B cell (primary cell): Measurements from ENCODE around the gene TET3. TPM values are rescaled to one million over a fixed set of nuclear protein-coding genes. Genes with fewer than 3 reads are reported as not detected.

ENCODE experiments used
- ATAC-seq: fragments of 200-7000 bp; cut with Tn5 transposase; one replicate; pipeline ENCODE4 v1.10.0; 2021; ENCODE audit warnings: low read depth, mild to moderate bottlenecking, moderate number of reproducible peaks, moderate library complexity
- CTCF ChIA-PET: fragments of 350-600 bp; sonication (Branson Sonifier 250); formaldehyde crosslinking; loops from one replicate; lab custom pipeline; 2021; ENCODE audit warnings: antibody characterized with exemption, inconsistent platforms; lab: Charles Lee
- POLR2A ChIA-PET: fragments of 350-600 bp; sonication (Branson Sonifier 250); formaldehyde crosslinking; loops from one replicate; lab custom pipeline; 2021; ENCODE audit warnings: antibody characterized with exemption; lab: Charles Lee
- DNase-seq: peaks from one replicate; pipeline ENCODE4 v3.0.0; 2013
- H2AFZ ChIP-seq: 2 replicates; pipeline ENCODE4 v1.6.1; 2012; ENCODE audit warnings: mild to moderate bottlenecking, low read depth, low read length; ENCODE audit not compliant: insufficient read depth, poor library complexity, severe bottlenecking
- H3K27ac ChIP-seq, 2 donors: 1 replicate in 1 of 2; 2 replicates in 1 of 2; pipeline ENCODE4 v1.5.1; 2012 to 2013; ENCODE audit warnings: low read length in 2 of 2, mild to moderate bottlenecking in 2 of 2, moderate library complexity in 1 of 2
- H3K27me3 ChIP-seq, 4 experiments: fragments of 200-600 bp in 1 of 4; sonication (generic) in 1 of 4; replicated peaks in 1 of 4; 1 replicate in 2 of 4; 2 replicates in 2 of 4; pipeline versions ENCODE4 v1.6.1 to v1.7.0; 2013 to 2016; ENCODE audit warnings: low read length in 3 of 4, mild to moderate bottlenecking in 2 of 4, mixed read lengths in 1 of 4, moderate library complexity in 1 of 4; ENCODE audit not compliant: insufficient read depth in 4 of 4, control insufficient read depth in 3 of 4; ENCODE audit errors: control extremely low read depth in 1 of 4
- H3K36me3 ChIP-seq, 2 experiments: replicated peaks in 1 of 2; 1 replicate in 1 of 2; 2 replicates in 1 of 2; pipeline versions ENCODE4 v1.6.1 to v1.7.1; 2013; ENCODE audit warnings: low read length in 1 of 2; ENCODE audit not compliant: insufficient read depth in 2 of 2, control insufficient read depth in 1 of 2; ENCODE audit errors: control extremely low read depth in 1 of 2, extremely low read depth in 1 of 2
- H3K4me1 ChIP-seq, 2 donors: fragments of 200-600 bp in 1 of 2; sonication (generic) in 1 of 2; 1 replicate in 1 of 2; 2 replicates in 1 of 2; pipeline versions ENCODE4 v1.5.1 to v1.6.1; 2013 to 2017; ENCODE audit warnings: low read length in 2 of 2; ENCODE audit not compliant: control insufficient read depth in 2 of 2, insufficient read depth in 2 of 2
- H3K4me2 ChIP-seq: replicated peaks from 2 replicates; pipeline ENCODE3; 2012; ENCODE audit warnings: mild to moderate bottlenecking, low read depth, low read length; ENCODE audit not compliant: poor library complexity, severe bottlenecking
- H3K4me3 ChIP-seq, 5 experiments: fragments of 200-600 bp in 1 of 5; sonication (generic) in 1 of 5; 1 replicate in 3 of 5; 2 replicates in 2 of 5; pipeline versions ENCODE4 v1.5.1 to v1.7.0; 2011 to 2016; ENCODE audit warnings: low read length in 4 of 5, mild to moderate bottlenecking in 4 of 5, low read depth in 2 of 5, control low read depth in 1 of 5, moderate library complexity in 1 of 5; ENCODE audit not compliant: insufficient read depth in 1 of 5; ENCODE audit errors: control extremely low read depth in 1 of 5, extremely low read depth in 1 of 5
- H3K79me2 ChIP-seq: fragments of 200-600 bp; sonication (generic); one replicate; pipeline ENCODE4 v1.6.0; 2016; ENCODE audit warnings: low read length; ENCODE audit not compliant: control insufficient read depth, insufficient read depth
- H3K9ac ChIP-seq: fragments of 200-600 bp; sonication (generic); 2 replicates; pipeline ENCODE4 v1.6.1; 2017; ENCODE audit warnings: mild to moderate bottlenecking, low read length, moderate library complexity
- H3K9me3 ChIP-seq, 3 donors: one replicate each; pipeline versions ENCODE4 v1.6.1 to v1.7.1; 2013; ENCODE audit warnings: low read length in 2 of 3; ENCODE audit not compliant: control insufficient read depth in 2 of 3, insufficient read depth in 1 of 3; ENCODE audit errors: control extremely low read depth in 1 of 3
- H4K20me1 ChIP-seq: 2 replicates; pipeline ENCODE4 v1.6.0; 2012; ENCODE audit warnings: mild to moderate bottlenecking, low read length; ENCODE audit not compliant: insufficient read depth, control insufficient read depth, poor library complexity, severe bottlenecking
- H3K27ac Mint-ChIP-seq: one replicate; pipeline ENCODE4 v1.8.0; 2021; ENCODE audit warnings: mixed read lengths
- H3K27me3 Mint-ChIP-seq: one replicate; pipeline ENCODE4 v1.8.0; 2021; ENCODE audit warnings: mixed read lengths
- H3K4me1 Mint-ChIP-seq: one replicate; pipeline ENCODE4 v1.8.0; 2021; ENCODE audit warnings: mixed read lengths
- H3K4me3 Mint-ChIP-seq: one replicate; pipeline ENCODE4 v1.8.0; 2021; ENCODE audit warnings: mixed read lengths
- H3K9me3 Mint-ChIP-seq: one replicate; pipeline ENCODE4 v1.8.0; 2022; ENCODE audit warnings: mixed read lengths; ENCODE audit not compliant: insufficient read depth
- EZH2 ChIP-seq: IDR thresholded peaks from 2 replicates; pipeline ENCODE4 v1.6.1; 2012; ENCODE audit warnings: borderline replicate concordance, low read depth, mild to moderate bottlenecking, moderate library complexity, low read length; ENCODE audit not compliant: insufficient read depth, poor library complexity, severe bottlenecking
- WGBS: methylation state at CpG from one replicate; pipeline ENCODE4 v1.1.5; 2013; ENCODE audit warnings: missing lambda C conversion rate; ENCODE audit not compliant: insufficient coverage; 5-methylcytosine and 5-hydroxymethylcytosine counted together
- intact Hi-C: fragments of 100-400 bp; cut with micrococcal nuclease; formaldehyde crosslinking; loops from one replicate; pipeline ENCODE4 v1.10.0; 2022
- polyA plus RNA-seq: library from polyadenylated mRNA; depleted of rRNA; stranded (reverse); fragments of >200 nt; gene quantifications from 2 replicates; pipeline ENCODE4 v1.2.3, GENCODE V29; 2012
- total RNA-seq, 2 donors: library from RNA; stranded (reverse); fragments of 120-200 nt in 1 of 2; gene quantifications; 1 replicate in 1 of 2; 2 replicates in 1 of 2; pipeline versions ENCODE4 v1.2.3 to v1.2.4, GENCODE V29; 2013 to 2022
- TF ChIP-seq, protein P1 (sequence below): fragments of 200-600 bp; IDR thresholded peaks from one replicate; pipeline ENCODE4 v1.8.0; 2022; ENCODE audit warnings: antibody characterized with exemption, mild to moderate bottlenecking

Gene TET3
- total and polyA plus RNA-seq, 2 donors (not counting 1 experiment from before 2014, with no cell fraction given) = 4.7 to 43.9 TPM

DNA sequence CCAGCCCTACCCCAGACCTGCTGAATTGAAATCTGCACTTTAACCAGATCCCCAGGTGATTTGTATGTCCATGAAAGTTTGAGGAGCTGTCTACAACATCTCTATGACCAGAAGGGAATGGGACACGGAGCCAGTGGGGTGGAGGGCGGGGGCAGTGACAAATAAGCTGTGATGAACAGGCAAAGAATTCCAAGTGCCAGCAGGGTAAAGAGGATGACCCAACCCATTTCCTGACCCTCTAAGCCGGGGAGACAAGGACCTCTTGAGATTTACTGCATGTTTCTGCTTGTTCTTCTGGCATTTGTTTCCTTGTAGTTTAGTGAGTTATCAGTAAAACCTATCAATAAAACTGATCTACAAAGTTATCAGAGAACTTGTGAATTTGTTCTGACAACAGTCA, 8.7 kb downstream of the TET3 start:
- no peak overlapping the region for H2AFZ ChIP-seq
- no peaks in the 10 kb centered on the region for H3K27me3 ChIP-seq
- peaks cover 1 to 27% of the 10 kb centered on the region in 2 experiments for H3K36me3 ChIP-seq
- peaks cover 27 to 37% of the 10 kb centered on the region in 2 donors for H3K4me1 ChIP-seq
- TF ChIP-seq EZH2 = no peak
- TF ChIP-seq, protein P1, sequence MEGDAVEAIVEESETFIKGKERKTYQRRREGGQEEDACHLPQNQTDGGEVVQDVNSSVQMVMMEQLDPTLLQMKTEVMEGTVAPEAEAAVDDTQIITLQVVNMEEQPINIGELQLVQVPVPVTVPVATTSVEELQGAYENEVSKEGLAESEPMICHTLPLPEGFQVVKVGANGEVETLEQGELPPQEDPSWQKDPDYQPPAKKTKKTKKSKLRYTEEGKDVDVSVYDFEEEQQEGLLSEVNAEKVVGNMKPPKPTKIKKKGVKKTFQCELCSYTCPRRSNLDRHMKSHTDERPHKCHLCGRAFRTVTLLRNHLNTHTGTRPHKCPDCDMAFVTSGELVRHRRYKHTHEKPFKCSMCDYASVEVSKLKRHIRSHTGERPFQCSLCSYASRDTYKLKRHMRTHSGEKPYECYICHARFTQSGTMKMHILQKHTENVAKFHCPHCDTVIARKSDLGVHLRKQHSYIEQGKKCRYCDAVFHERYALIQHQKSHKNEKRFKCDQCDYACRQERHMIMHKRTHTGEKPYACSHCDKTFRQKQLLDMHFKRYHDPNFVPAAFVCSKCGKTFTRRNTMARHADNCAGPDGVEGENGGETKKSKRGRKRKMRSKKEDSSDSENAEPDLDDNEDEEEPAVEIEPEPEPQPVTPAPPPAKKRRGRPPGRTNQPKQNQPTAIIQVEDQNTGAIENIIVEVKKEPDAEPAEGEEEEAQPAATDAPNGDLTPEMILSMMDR = no peak
- peaks cover 100% of the 10 kb centered on the region for H3K79me2 ChIP-seq
- ATAC-seq = no peak
- WGBS = no CpG with 5 or more reads among the region's 3 CpGs
- peaks cover 0 to 16% (median 5%) of the 10 kb centered on the region in 3 donors for H3K9me3 ChIP-seq
- H3K9me3 Mint-ChIP-seq = peaks cover 4% of the 10 kb centered on the region
- ChIA-PET CTCF (no interaction called here), POLR2A (no interaction called here)
- intact Hi-C loops = no loop called here
- H3K27ac ChIP-seq = no peak overlapping the region
- H3K4me3 Mint-ChIP-seq = no peak overlapping the region
- peak overlapping the region; percentile 46 for H3K27ac Mint-ChIP-seq
- DNase-seq = no peak
- H3K4me3 ChIP-seq = no peak overlapping the region
- H3K27me3 Mint-ChIP-seq = no peaks in the 10 kb centered on the region
- H3K4me1 Mint-ChIP-seq = peaks cover 72% of the 10 kb centered on the region
- no peak overlapping the region for H3K4me2 ChIP-seq
- no peak overlapping the region for H3K9ac ChIP-seq
- peaks cover 93% of the 10 kb centered on the region for H4K20me1 ChIP-seq

DNA sequence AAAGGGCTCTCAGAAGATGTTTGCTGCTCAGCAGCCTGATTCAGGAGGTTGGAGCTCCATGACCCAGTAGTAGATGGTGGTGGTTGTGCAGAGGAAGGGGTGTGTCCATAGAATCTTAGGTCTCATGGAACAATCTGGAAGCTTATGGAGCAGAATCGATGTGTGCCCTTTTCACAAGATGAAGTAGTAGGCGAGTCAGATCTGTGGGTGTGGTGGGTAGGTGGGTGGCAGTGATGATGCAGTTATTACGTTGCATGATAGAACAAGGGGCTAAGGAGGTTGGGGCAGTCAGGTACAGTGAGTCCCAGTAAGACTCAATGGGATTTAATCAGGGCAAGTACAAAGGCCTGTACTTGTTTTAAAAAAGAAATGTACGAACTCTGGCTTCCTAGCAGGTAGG, 9.1 kb downstream of the TET3 start:
- Histone ChIP-seq H3K9me3 (peaks cover 0 to 16% (median 5%) of the 10 kb centered on the region in 3 donors), H3K36me3 (peaks cover 0 to 30% of the 10 kb centered on the region in 2 experiments), H3K4me1 (peaks cover 24 to 37% of the 10 kb centered on the region in 2 donors), H4K20me1 (peaks cover 95% of the 10 kb centered on the region), H3K79me2 (peaks cover 100% of the 10 kb centered on the region), H3K4me2 (no peak overlapping the region), H3K4me3 (no peak overlapping the region), H3K9ac (no peak overlapping the region), H3K27ac (no peak overlapping the region), H3K27me3 (no peaks in the 10 kb centered on the region), H2AFZ (no peak overlapping the region)
- peaks cover 74% of the 10 kb centered on the region for H3K4me1 Mint-ChIP-seq
- ChIA-PET CTCF (no interaction called here), POLR2A (no interaction called here)
- no peak for ATAC-seq
- H3K27ac Mint-ChIP-seq = peak overlapping the region; percentile 12
- intact Hi-C loops = no loop called here
- DNase-seq = no peak
- H3K27me3 Mint-ChIP-seq = no peaks in the 10 kb centered on the region
- 81% methylated on average over 4 of the region's 4 CpGs for WGBS
- H3K9me3 Mint-ChIP-seq = peaks cover 4% of the 10 kb centered on the region
- no peak for TF ChIP-seq EZH2
- TF ChIP-seq, protein P1 = no peak
- H3K4me3 Mint-ChIP-seq = no peak overlapping the region
